SK-N-SH (cell line): Measurements from ENCODE around the gene ING5. TPM values are rescaled to one million over a fixed set of nuclear protein-coding genes. Genes with fewer than 3 reads are reported as not detected.

Source experiments
- CTCF ChIA-PET: fragments of 300-600, 350-600 bp; formaldehyde crosslinking; extraction: SDS; loops from one replicate; lab custom pipeline; 2021; lab: Yijun Ruan, JAX
- POLR2A ChIA-PET: fragments of 350-600 bp; sonication (Branson Sonifier 250); formaldehyde crosslinking; extraction: SDS; loops from one replicate; lab custom pipeline; 2020; ENCODE audit warnings: antibody characterized with exemption, inconsistent platforms; lab: Yijun Ruan, JAX
- DNase-seq: peaks from one replicate; pipeline ENCODE4 v3.0.0; 2012
- H2AFZ ChIP-seq: fragments of 200-600 bp; sonication (generic); 2 replicates; pipeline ENCODE4 v1.8.1; 2016; ENCODE audit warnings: antibody characterized with exemption, mild to moderate bottlenecking, low read depth
- H3F3A ChIP-seq: fragments of 200-600 bp; sonication (generic); replicated peaks from 2 replicates; pipeline ENCODE3; 2016; ENCODE audit warnings: antibody characterized with exemption, mild to moderate bottlenecking; ENCODE audit not compliant: insufficient read depth
- H3K27ac ChIP-seq, 2 experiments: fragments of 200-500 bp in 1 of 2; fragments of 200-600 bp in 1 of 2; sonication (Bioruptor generic) in 1 of 2; sonication (generic), shearing (Covaris generic) in 1 of 2; 2 replicates each; pipeline versions ENCODE4 v1.5.1 to v1.6.1; 2014 to 2016; ENCODE audit warnings: low read depth in 2 of 2, inconsistent platforms in 1 of 2, low read length in 1 of 2, mild to moderate bottlenecking in 1 of 2, mixed read lengths in 1 of 2
- H3K27me3 ChIP-seq: fragments of 200-600 bp; sonication (generic), shearing (Covaris generic); 2 replicates; pipeline ENCODE4 v1.6.1; 2016; ENCODE audit warnings: mixed run types; ENCODE audit not compliant: insufficient read depth
- H3K36me3 ChIP-seq, 2 experiments: fragments of 200-500 bp in 1 of 2; fragments of 200-600 bp in 1 of 2; sonication (Bioruptor generic) in 1 of 2; sonication (generic) in 1 of 2; replicated peaks in 1 of 2; 2 replicates each; pipeline versions ENCODE3 to v1.5.1; 2014 to 2016; ENCODE audit warnings: low read length in 1 of 2, mild to moderate bottlenecking in 1 of 2; ENCODE audit not compliant: insufficient read depth in 2 of 2, control insufficient read depth in 1 of 2
- H3K4me1 ChIP-seq, 2 experiments: fragments of 200-500 bp in 1 of 2; fragments of 200-600 bp in 1 of 2; sonication (Bioruptor generic) in 1 of 2; sonication (generic), shearing (Covaris generic) in 1 of 2; 2 replicates each; pipeline versions ENCODE4 v1.5.1 to v1.6.1; 2014 to 2016; ENCODE audit warnings: low read depth in 1 of 2, low read length in 1 of 2, mixed run types in 1 of 2; ENCODE audit not compliant: insufficient read depth in 2 of 2, control insufficient read depth in 1 of 2
- H3K4me2 ChIP-seq: fragments of 200-600 bp; sonication (generic), shearing (Covaris generic); 2 replicates; pipeline ENCODE4 v1.6.1; 2017; ENCODE audit warnings: mixed run types
- H3K4me3 ChIP-seq, 2 experiments: fragments of 200-500 bp in 1 of 2; fragments of 200-600 bp in 1 of 2; sonication (Bioruptor generic) in 1 of 2; sonication (generic), shearing (Covaris generic) in 1 of 2; 2 replicates each; pipeline versions ENCODE4 v1.5.1 to v1.8.1; 2014 to 2016; ENCODE audit warnings: low read depth in 2 of 2, inconsistent platforms in 1 of 2, low read length in 1 of 2, mild to moderate bottlenecking in 1 of 2, mixed read lengths in 1 of 2, moderate library complexity in 1 of 2
- H3K79me2 ChIP-seq: fragments of 200-600 bp; sonication (generic); 2 replicates; pipeline ENCODE4 v1.8.1; 2017; ENCODE audit warnings: mild to moderate bottlenecking; ENCODE audit not compliant: insufficient read depth
- H3K9ac ChIP-seq: fragments of 200-600 bp; sonication (generic); 2 replicates; pipeline ENCODE4 v1.6.1; 2017; ENCODE audit warnings: mixed run types
- H3K9me2 ChIP-seq: fragments of 200-600 bp; sonication (generic); 2 replicates; pipeline ENCODE4 v1.6.1; 2017; ENCODE audit warnings: mixed run types
- H3K9me3 ChIP-seq: fragments of 200-600 bp; sonication (generic); 2 replicates; pipeline ENCODE4 v1.6.1; 2017; ENCODE audit warnings: mixed run types, mild to moderate bottlenecking, moderate library complexity
- H4K20me1 ChIP-seq: fragments of 200-600 bp; sonication (generic); 2 replicates; pipeline ENCODE4 v1.6.1; 2017; ENCODE audit warnings: mild to moderate bottlenecking, mixed run types; ENCODE audit not compliant: insufficient read depth
- CHD2 ChIP-seq: fragments of 150-350 bp; IDR thresholded peaks from 2 replicates; pipeline ENCODE4 v1.6.1; 2018; ENCODE audit warnings: low read length; ENCODE audit not compliant: partially characterized antibody
- CTCF ChIP-seq: fragments of 200-600 bp; sonication (generic); IDR thresholded peaks from 2 replicates; pipeline ENCODE4 v1.6.1; 2017; ENCODE audit warnings: antibody characterized with exemption, mild to moderate bottlenecking, moderate library complexity
- EP300 ChIP-seq, 2 experiments: IDR thresholded peaks; 2 replicates each; pipeline versions ENCODE4 v1.4.0 to v1.6.1; 2012; ENCODE audit warnings: borderline replicate concordance in 1 of 2, low read depth in 1 of 2, low read length in 1 of 2
- EZH2phosphoT487 ChIP-seq: fragments of 200-600 bp; sonication (generic); IDR thresholded peaks from 2 replicates; pipeline ENCODE4 v1.6.1; 2017; ENCODE audit warnings: low read depth, mixed run types, mild to moderate bottlenecking, antibody characterized with exemption, moderate library complexity, borderline replicate concordance
- GABPA ChIP-seq: IDR thresholded peaks from 2 replicates; pipeline ENCODE4 v1.4.0; 2012; ENCODE audit warnings: low read depth, mild to moderate bottlenecking
- MXI1 ChIP-seq: IDR thresholded peaks from 2 replicates; pipeline ENCODE4 v1.6.1; 2012; ENCODE audit warnings: mild to moderate bottlenecking, low read depth, low read length, improper control_type of control experiment
- NFIC ChIP-seq: IDR thresholded peaks from 2 replicates; pipeline ENCODE4 v1.4.0; 2012; ENCODE audit warnings: borderline replicate concordance
- NRF1 ChIP-seq: IDR thresholded peaks from 2 replicates; pipeline ENCODE4 v1.6.1; 2012; ENCODE audit warnings: low read depth, mild to moderate bottlenecking, low read length
- PBX3 ChIP-seq: IDR thresholded peaks from 2 replicates; pipeline ENCODE4; 2012
- POLR2AphosphoS5 ChIP-seq: IDR thresholded peaks from 2 replicates; pipeline ENCODE4 v1.6.1; 2012; ENCODE audit warnings: low read depth, low read length
- RCOR1 ChIP-seq: fragments of 150-350 bp; IDR thresholded peaks from 2 replicates; pipeline ENCODE4 v1.6.1; 2017; ENCODE audit warnings: antibody characterized with exemption, low read length
- TEAD4 ChIP-seq: IDR thresholded peaks from 2 replicates; pipeline ENCODE4 v1.4.0; 2012; ENCODE audit warnings: mild to moderate bottlenecking, borderline replicate concordance; ENCODE audit not compliant: insufficient read depth
- USF1 ChIP-seq: IDR thresholded peaks from 2 replicates; pipeline ENCODE4 v1.4.0; 2012; ENCODE audit warnings: low read depth, borderline replicate concordance
- ZBTB33 ChIP-seq: IDR thresholded peaks from 2 replicates; pipeline ENCODE4 v1.4.0; 2012; ENCODE audit warnings: low read depth, borderline replicate concordance
- WGBS: methylation state at CpG from one replicate; pipeline ENCODE4 v1.1.6; 2017; ENCODE audit warnings: low lambda C conversion rate; 5-methylcytosine and 5-hydroxymethylcytosine counted together
- polyA plus RNA-seq, 3 experiments: library from polyadenylated mRNA; depleted of rRNA; stranded (reverse); fragments of >200 nt; gene quantifications; 2 replicates each; pipeline ENCODE4 v1.2.3, GENCODE V29; 2012

The ING5 gene
- polyA plus RNA-seq, 1 of the 3 experiments (the other 2 are of a cell fraction): 56.3 TPM

GRCh38 chr2:241755777-241756176 lies 53.9 kb downstream of the ING5 start:
- Histone ChIP-seq H3K4me3 (no peak overlapping the region), H3K4me2 (no peak overlapping the region), H3K9me3 (no peaks in the 10 kb centered on the region), H3K4me1 (no peaks in the 10 kb centered on the region), H3K9ac (no peak overlapping the region), H3K27ac (no peak overlapping the region), H3F3A (peaks cover 12% of the 10 kb centered on the region), H3K9me2 (no peaks in the 10 kb centered on the region), H3K36me3 (peaks cover 15 to 29% of the 10 kb centered on the region in 2 experiments), H4K20me1 (no peaks in the 10 kb centered on the region), H3K27me3 (no peaks in the 10 kb centered on the region)
- DNase-seq: no peak
- 100% methylated on average over 1 of the region's 27 CpGs for WGBS
- POLR2A ChIA-PET: no interaction called here
- TF ChIP-seq NRF1 (no peak), CHD2 (no peak), USF1 (no peak), NFIC (no peak), EZH2phosphoT487 (no peak), PBX3 (no peak), CTCF (no peak), MXI1 (no peak), ZBTB33 (no peak)
- TF ChIP-seq, all 33 proteins: peak for 0
- H2AFZ ChIP-seq: no peak overlapping the region
- H3K79me2 ChIP-seq: no peaks in the 10 kb centered on the region
- CTCF ChIA-PET: interaction anchor here (0.6 kb wide), 1 partner anchor 107 kb away, joined by 3 read pairs; no protein-coding TSS in a partner anchor

GRCh38 chr2:241759067-241759807 lies 57.4 kb downstream of the ING5 start:
- no peaks in the 10 kb centered on the region for H3K9me2 ChIP-seq
- POLR2A ChIA-PET: no interaction called here
- H3K36me3 ChIP-seq: peaks cover 15 to 26% of the 10 kb centered on the region in 2 experiments
- no peak overlapping the region for H3K4me2 ChIP-seq
- H3K27ac ChIP-seq: no peak overlapping the region
- H3K27me3 ChIP-seq: no peaks in the 10 kb centered on the region
- peaks cover 12% of the 10 kb centered on the region for H3F3A ChIP-seq
- peaks cover 0 to 19% of the 10 kb centered on the region in 2 experiments; a peak in 1 of 4 replicates for H3K4me1 ChIP-seq
- no peak overlapping the region for H3K4me3 ChIP-seq
- 89% methylated on average over 20 of the region's 20 CpGs for WGBS
- H3K79me2 ChIP-seq: no peaks in the 10 kb centered on the region
- H2AFZ ChIP-seq: no peak overlapping the region
- DNase-seq: no peak
- CTCF ChIA-PET: interaction anchor here (0.6 to 1.3 kb wide), 3 partner anchors 77 to 241 kb away, joined by 3 to 4 read pairs (median 3); no protein-coding TSS in a partner anchor
- no peak overlapping the region for H3K9ac ChIP-seq
- H4K20me1 ChIP-seq: no peaks in the 10 kb centered on the region
- H3K9me3 ChIP-seq: no peaks in the 10 kb centered on the region
- no peak for TF ChIP-seq PBX3
- no peak for TF ChIP-seq TEAD4
- TF ChIP-seq RCOR1: no peak
- no peak for TF ChIP-seq EP300 (IDR thresholded peaks at IDR 0.05; ENCODE audit: borderline replicate concordance in 1 of 2, low read depth in 1 of 2, low read length in 1 of 2)
- no peak for TF ChIP-seq POLR2AphosphoS5
- no peak for TF ChIP-seq ZBTB33
- no peak for TF ChIP-seq GABPA
